HG02973 (cell line): Measurements from ENCODE around the gene POU2F3.

Source experiments
- ATAC-seq: cut with Tn5 transposase; IDR thresholded peaks from one replicate; pipeline ENCODE4 v1.9.1; 2021; ENCODE audit warnings: moderate library complexity; ENCODE audit not compliant: unreplicated experiment

The POU2F3 gene

DNA sequence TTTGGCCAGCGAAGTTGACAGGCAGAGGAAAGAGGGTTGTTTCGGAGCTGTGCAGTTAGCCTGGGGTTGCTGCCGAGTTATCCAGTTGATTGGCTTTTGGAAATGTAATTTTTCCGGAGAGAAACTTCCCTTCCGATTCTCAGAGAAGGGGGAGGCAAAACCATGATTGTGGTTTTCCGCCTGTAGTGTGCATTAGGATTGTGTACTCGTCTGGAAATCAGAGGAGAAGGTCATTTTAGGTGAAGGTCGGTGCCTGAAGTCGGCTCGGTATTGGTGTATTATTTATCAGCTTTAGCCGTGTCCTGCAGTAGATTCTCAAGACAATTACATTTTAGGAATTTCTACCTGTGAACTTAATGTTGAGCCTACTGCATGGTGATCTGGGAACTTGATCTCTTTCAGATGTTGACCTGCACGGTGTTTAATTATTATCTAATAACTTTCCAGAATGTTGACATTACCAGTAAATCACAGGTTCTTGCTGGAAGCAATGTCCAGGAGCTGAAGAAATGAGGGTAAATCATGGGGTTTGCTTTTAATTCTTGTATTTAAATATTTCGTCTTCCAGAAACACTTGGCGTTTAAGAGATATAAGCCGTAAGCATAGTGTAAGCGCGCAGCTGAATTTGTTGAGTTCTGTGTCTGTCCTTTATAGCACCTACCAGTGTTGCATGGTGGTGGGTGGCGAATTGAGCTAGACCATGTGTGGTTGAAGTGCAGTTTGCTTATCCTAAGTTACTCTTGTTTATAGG is 97.6 kb downstream of the POU2F3 start:
- ATAC-seq = no peak

GRCh38 chr11:120338107-120338933 is 98.4 kb downstream of the POU2F3 start:
- no peak for ATAC-seq

GRCh38 chr11:120339394-120339890 is 99.5 kb downstream of the POU2F3 start:
- ATAC-seq = no peak

DNA sequence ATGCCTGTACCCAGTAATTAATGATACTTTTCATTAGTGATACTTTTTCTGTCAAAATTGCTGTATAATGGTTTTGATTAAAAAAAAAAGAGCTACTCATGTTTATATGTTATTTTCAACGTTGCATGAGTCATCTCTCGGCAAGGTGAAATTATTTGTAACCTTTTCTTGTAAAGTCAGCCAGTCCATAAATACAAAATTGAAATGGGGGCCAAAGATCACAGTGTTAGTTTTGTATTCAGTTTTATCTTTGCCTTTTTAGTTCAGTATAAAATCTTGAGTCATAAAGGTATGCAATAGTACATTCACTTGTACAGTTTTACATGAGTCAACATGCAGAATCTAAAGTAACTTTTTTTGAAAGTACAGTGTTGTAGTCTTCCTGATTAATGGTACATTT is 100.6 kb downstream of the POU2F3 start:
- no peak for ATAC-seq

GRCh38 chr11:120342226-120342625 is 102.3 kb downstream of the POU2F3 start:
- ATAC-seq = no peak

GRCh38 chr11:120342678-120343077 is 102.7 kb downstream of the POU2F3 start:
- ATAC-seq = no peak

GRCh38 chr11:120343429-120343828 is 103.5 kb downstream of the POU2F3 start:
- no peak for ATAC-seq

- ATAC-seq = peak; percentile 81
These were observed 104.5 kb downstream of the POU2F3 start for GRCh38 chr11:120344302-120345004.

- ATAC-seq = no peak
These were observed 106.3 kb downstream of the POU2F3 start for GRCh38 chr11:120346233-120346632.

DNA sequence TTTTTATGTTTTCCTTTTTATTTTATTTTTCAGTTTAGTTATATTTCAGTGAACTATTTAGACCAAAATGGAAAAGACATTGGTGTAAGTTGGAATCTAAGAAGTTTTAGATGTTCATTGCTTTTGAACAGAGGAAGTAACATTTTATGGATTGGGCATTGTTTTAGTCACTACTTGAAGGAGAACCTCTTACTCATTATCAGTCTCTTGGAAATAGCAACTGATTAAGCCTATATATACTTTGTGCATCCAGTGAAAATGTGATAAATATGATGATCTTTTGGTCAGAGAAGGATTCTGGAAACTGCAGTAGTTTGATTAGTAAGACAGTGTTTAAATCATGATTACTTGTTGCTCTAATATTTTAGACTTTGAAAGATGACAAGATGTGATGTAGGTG is 110.7 kb downstream of the POU2F3 start:
- no peak for ATAC-seq

DNA sequence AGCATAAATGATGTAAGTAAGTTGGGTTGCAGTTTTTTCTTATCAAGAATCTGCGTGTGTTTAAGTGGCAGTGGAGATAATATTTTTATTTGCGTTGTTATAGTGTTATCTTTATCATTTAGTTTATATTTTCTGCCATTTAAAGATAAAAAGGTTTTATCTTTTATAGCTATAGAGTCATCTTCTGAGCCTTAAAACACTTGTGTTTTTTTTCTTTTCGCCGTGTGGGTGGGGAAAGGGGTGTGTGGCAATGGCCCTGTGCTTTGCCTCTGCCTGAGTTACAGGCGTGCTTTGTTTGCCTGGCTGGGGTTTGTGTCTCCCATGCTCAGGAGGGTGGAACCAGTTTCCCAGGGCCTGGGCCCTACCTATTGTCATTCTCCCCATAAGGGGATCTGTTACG is 112.5 kb downstream of the POU2F3 start:
- no peak for ATAC-seq

GRCh38 chr11:120354068-120354467 is 114.1 kb downstream of the POU2F3 start:
- no peak for ATAC-seq

DNA sequence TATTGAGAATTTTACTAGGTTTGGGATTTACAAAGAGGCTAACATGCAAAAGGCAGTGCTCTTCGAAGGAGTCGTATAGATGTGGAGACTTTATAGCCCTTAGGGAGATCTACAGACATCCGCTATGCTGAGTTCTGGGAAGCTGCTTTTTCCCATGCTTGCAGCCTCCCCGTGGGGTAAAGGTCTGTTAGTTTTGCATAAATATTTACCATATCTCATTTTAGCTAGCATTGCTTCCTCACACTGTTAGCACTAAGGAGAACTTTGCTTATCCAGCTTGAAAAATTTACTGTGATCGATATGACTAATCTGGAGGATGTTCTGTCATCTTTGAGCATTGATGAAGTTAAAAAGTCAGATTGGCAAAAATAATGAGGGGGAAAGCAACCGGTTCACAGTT is 114.8 kb downstream of the POU2F3 start:
- no peak for ATAC-seq

- no peak for ATAC-seq
These were observed 117.7 kb downstream of the POU2F3 start for GRCh38 chr11:120357620-120358019.

GRCh38 chr11:120358729-120359128 is 118.8 kb downstream of the POU2F3 start:
- no peak for ATAC-seq

- ATAC-seq = no peak
These were observed 123.5 kb downstream of the POU2F3 start for GRCh38 chr11:120363436-120363835.

- ATAC-seq = no peak
These were observed 125.6 kb downstream of the POU2F3 start for GRCh38 chr11:120365512-120365911.
